ENCODE data around the gene BAZ2B. TPM values are rescaled to one million over a fixed set of nuclear protein-coding genes. Genes with fewer than 3 reads are reported as not detected.

BAZ2B gene
- total RNA-seq, 1 experiment from 2014 or later: 19.9 TPM

DNA sequence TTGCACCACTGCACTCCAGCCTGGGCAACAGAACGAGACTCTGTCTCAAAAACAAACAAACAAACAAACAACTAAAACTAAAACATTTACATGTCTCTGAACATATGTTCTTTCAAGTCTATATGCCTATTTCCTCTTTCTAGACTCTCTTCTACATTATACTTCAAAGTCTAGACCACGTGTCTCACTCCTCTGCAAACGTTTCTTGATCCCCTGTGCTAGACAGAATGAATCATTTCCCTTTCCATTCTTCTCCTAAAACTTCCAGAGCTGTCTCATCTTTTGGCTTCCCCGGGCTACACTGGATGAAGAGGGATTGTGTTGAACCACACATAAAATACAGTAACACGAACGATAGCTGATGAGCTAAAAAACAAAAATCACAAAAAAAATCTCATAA, 67.1 kb downstream of the BAZ2B start:
- DNase-seq (ENCODE audit: low read depth, low spot score) (no peak), ATAC-seq (no peak)
- H3K4me2 ChIP-seq (ENCODE audit: low read length): no peak overlapping the region
- no peaks in the 10 kb centered on the region for H3K79me2 ChIP-seq (ENCODE audit: insufficient read depth, low read length)
- no peak overlapping the region for H3K4me3 ChIP-seq (replicated peaks in 1 of 2; ENCODE audit: low read depth in 1 of 2, low read length in 2 of 2)
- TF ChIP-seq, protein P1, sequence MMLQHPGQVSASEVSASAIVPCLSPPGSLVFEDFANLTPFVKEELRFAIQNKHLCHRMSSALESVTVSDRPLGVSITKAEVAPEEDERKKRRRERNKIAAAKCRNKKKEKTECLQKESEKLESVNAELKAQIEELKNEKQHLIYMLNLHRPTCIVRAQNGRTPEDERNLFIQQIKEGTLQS (IDR thresholded peaks at IDR 0.05): no peak
- TF ChIP-seq, protein P2, sequence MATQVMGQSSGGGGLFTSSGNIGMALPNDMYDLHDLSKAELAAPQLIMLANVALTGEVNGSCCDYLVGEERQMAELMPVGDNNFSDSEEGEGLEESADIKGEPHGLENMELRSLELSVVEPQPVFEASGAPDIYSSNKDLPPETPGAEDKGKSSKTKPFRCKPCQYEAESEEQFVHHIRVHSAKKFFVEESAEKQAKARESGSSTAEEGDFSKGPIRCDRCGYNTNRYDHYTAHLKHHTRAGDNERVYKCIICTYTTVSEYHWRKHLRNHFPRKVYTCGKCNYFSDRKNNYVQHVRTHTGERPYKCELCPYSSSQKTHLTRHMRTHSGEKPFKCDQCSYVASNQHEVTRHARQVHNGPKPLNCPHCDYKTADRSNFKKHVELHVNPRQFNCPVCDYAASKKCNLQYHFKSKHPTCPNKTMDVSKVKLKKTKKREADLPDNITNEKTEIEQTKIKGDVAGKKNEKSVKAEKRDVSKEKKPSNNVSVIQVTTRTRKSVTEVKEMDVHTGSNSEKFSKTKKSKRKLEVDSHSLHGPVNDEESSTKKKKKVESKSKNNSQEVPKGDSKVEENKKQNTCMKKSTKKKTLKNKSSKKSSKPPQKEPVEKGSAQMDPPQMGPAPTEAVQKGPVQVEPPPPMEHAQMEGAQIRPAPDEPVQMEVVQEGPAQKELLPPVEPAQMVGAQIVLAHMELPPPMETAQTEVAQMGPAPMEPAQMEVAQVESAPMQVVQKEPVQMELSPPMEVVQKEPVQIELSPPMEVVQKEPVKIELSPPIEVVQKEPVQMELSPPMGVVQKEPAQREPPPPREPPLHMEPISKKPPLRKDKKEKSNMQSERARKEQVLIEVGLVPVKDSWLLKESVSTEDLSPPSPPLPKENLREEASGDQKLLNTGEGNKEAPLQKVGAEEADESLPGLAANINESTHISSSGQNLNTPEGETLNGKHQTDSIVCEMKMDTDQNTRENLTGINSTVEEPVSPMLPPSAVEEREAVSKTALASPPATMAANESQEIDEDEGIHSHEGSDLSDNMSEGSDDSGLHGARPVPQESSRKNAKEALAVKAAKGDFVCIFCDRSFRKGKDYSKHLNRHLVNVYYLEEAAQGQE (IDR thresholded peaks at IDR 0.05; ENCODE audit: low read depth): no peak
- TF ChIP-seq ZFX (IDR thresholded peaks at IDR 0.05) (no peak), CEBPB (IDR thresholded peaks at IDR 0.05; ENCODE audit: low read depth) (no peak), SP1 (IDR thresholded peaks at IDR 0.05; ENCODE audit: low read depth) (no peak), ELF1 (IDR thresholded peaks at IDR 0.05; ENCODE audit: borderline replicate concordance, low read depth) (no peak)
- TF ChIP-seq, protein P3, sequence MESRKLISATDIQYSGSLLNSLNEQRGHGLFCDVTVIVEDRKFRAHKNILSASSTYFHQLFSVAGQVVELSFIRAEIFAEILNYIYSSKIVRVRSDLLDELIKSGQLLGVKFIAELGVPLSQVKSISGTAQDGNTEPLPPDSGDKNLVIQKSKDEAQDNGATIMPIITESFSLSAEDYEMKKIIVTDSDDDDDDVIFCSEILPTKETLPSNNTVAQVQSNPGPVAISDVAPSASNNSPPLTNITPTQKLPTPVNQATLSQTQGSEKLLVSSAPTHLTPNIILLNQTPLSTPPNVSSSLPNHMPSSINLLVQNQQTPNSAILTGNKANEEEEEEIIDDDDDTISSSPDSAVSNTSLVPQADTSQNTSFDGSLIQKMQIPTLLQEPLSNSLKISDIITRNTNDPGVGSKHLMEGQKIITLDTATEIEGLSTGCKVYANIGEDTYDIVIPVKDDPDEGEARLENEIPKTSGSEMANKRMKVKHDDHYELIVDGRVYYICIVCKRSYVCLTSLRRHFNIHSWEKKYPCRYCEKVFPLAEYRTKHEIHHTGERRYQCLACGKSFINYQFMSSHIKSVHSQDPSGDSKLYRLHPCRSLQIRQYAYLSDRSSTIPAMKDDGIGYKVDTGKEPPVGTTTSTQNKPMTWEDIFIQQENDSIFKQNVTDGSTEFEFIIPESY (IDR thresholded peaks at IDR 0.05; ENCODE audit: extremely low read depth, insufficient replicate concordance, low read length): no peak
- no peaks in the 10 kb centered on the region for H3K4me1 ChIP-seq (ENCODE audit: control insufficient read depth in 1 of 2, insufficient read depth in 2 of 2, low read length in 2 of 2)
- H3K36me3 ChIP-seq (ENCODE audit: control insufficient read depth in 1 of 2, insufficient read depth in 2 of 2, low read length in 2 of 2): no peaks in the 10 kb centered on the region
- RAD21 ChIA-PET (ENCODE audit: low non-redundant PET in 1 of 2, low total read pairs in 2 of 2, uncharacterized antibody in 2 of 2, unreplicated experiment in 2 of 2): interaction anchor here in 1 of 2 experiments (0.6 kb wide), 1 partner anchor 71 kb away, joined by 4 read pairs; no protein-coding TSS in a partner anchor
- H3K9me2 ChIP-seq (ENCODE audit: insufficient read depth): no peaks in the 10 kb centered on the region
- POLR2A ChIA-PET: no interaction called here
- no peaks in the 10 kb centered on the region for H3K9me3 ChIP-seq (ENCODE audit: control insufficient read depth in 1 of 2, insufficient read depth in 1 of 2, low read depth in 1 of 2, low read length in 2 of 2)
- CTCF ChIA-PET: no interaction called here
- intact Hi-C loops (cut with micrococcal nuclease): no loop called here
- no TSS peak for BruUV-seq (replicated peaks)
- H3K9ac ChIP-seq (ENCODE audit: low read length): no peak overlapping the region
- H2AFZ ChIP-seq (ENCODE audit: low read depth, low read length, poor library complexity, severe bottlenecking): no peak overlapping the region
- H4K20me1 ChIP-seq (ENCODE audit: insufficient read depth): no peaks in the 10 kb centered on the region
- H3K27me3 ChIP-seq (ENCODE audit: insufficient read depth, low read length): no peaks in the 10 kb centered on the region
- no peak overlapping the region for H3K27ac ChIP-seq (ENCODE audit: low read depth, low read length)
